NB4 (cell line): Measurements from ENCODE around the gene TLR4.

ENCODE experiments used
- MYC ChIP-seq: IDR thresholded peaks from 2 replicates; pipeline ENCODE4 v1.6.1; 2011; ENCODE audit warnings: low read depth, low read length
- POLR2A ChIP-seq: IDR thresholded peaks from 2 replicates; pipeline ENCODE4 v1.6.1; 2011; ENCODE audit warnings: mild to moderate bottlenecking; ENCODE audit not compliant: insufficient read length; ENCODE audit errors: extremely low read depth
- TF ChIP-seq, protein P1 (sequence below): IDR thresholded peaks from one replicate; pipeline ENCODE4 v1.5.1; 2012; ENCODE audit warnings: low read depth, low read length

DNA sequence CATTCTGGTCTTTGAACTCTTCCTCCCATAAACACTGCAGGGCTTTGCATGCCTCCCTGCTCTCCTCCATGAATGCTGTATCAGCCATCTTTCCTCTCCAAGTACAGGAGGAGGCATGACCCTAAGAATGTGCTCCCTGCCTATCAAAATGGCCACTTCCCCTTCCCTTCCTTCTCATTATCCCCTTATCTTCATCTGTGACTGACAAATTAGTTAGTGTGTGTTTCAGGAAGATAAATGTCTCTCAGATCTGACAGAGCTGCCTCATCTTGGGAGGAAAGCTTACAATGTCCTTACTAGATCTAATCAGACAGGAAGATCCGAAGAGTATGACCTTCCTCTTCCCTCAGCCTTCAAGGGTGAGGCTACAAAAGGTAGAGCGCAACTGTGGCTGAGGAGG lies 46.2 kb downstream of the TLR4 start:
- TF ChIP-seq POLR2A (no peak), MYC (no peak)
- TF ChIP-seq, protein P1, sequence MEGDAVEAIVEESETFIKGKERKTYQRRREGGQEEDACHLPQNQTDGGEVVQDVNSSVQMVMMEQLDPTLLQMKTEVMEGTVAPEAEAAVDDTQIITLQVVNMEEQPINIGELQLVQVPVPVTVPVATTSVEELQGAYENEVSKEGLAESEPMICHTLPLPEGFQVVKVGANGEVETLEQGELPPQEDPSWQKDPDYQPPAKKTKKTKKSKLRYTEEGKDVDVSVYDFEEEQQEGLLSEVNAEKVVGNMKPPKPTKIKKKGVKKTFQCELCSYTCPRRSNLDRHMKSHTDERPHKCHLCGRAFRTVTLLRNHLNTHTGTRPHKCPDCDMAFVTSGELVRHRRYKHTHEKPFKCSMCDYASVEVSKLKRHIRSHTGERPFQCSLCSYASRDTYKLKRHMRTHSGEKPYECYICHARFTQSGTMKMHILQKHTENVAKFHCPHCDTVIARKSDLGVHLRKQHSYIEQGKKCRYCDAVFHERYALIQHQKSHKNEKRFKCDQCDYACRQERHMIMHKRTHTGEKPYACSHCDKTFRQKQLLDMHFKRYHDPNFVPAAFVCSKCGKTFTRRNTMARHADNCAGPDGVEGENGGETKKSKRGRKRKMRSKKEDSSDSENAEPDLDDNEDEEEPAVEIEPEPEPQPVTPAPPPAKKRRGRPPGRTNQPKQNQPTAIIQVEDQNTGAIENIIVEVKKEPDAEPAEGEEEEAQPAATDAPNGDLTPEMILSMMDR: no peak
